ENCODE measurements around the gene CIB4.

CIB4 gene

DNA sequence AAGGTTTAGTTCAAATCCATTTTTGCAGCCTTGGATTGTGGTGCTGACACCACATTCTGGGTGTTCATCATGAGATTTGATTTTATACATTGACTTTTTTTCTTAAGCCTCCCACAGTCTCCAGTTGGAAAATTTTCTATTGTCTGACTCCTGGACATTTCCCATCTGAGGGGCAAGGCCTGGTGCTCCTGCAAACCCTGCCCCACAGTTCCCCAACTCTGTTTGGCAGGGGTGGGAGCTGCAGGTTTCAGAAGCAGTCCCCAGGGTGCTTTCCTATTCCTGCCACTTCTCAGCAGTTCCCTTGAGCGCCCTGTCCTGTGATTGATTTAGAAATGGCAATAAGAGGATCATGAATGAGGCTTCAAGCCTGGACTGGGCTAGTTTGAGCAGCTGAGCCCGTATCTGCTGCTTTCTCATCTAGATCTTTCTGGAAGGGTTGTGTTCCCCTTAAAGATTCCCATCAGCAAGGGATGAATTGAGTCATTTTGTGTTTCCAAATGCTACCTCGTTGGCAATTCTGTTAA is 77.0 kb downstream of the CIB4 start:
- no peak for DNase-seq

DNA sequence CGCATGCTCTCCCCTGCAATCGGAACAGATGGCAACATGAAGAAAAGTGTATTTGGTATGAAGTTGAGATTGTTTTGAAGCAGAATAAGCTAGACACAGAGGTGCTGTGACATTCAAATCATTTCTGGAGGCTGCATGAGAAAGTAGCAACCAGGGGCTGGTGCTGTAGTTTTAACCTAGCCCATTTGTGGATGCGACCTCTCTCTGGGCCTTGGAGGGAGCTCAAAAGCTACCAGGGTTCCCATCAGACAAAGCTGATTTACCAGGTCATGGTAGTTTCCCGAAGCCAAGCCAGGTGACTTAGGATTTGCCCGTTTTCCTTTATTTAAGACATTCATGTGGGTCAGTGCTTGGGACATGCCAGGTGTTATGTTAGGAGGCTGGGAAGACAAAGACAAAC is 77.5 kb downstream of the CIB4 start:
- DNase-seq: no peak

DNA sequence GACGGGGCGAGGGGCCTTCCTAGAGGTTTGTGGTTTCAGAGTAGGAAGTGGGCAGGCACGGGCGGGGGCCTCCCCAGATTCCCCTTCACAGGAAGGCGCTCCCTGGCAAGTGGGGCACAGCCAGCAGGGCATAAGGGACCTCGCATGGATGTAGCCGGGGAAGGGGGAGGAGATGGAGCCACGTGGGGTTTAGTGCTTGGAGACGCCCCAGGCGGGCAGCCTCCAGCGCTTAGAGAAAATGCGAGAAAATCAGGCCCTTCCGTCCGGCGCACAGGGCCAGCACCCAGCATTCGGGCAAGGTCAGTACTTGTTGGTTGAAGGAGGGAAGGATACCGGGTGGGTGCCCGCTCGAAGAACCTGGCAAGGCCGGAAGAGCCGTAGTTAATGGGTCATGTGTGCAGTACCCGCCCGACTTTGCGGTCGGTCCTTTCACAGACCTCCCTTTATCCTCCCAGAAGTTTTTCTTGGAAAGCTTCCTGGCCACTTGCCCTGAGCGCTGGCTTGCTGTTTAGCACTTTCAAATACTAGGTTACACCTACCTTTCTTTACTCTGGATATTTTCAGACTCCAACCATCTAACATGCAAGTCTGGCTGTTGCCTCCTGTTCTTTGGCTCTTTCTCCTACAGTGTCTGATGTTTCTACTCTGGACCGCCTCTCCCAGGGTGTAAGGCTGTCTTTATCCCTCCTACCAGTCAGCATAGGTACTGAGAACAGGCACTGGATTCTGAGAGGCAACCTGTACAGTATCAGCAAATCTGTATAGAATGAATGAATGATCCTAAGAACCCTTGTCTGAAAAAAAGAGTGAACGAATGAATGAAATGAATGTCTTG is 78.1 kb downstream of the CIB4 start:
- no peak for DNase-seq

DNA sequence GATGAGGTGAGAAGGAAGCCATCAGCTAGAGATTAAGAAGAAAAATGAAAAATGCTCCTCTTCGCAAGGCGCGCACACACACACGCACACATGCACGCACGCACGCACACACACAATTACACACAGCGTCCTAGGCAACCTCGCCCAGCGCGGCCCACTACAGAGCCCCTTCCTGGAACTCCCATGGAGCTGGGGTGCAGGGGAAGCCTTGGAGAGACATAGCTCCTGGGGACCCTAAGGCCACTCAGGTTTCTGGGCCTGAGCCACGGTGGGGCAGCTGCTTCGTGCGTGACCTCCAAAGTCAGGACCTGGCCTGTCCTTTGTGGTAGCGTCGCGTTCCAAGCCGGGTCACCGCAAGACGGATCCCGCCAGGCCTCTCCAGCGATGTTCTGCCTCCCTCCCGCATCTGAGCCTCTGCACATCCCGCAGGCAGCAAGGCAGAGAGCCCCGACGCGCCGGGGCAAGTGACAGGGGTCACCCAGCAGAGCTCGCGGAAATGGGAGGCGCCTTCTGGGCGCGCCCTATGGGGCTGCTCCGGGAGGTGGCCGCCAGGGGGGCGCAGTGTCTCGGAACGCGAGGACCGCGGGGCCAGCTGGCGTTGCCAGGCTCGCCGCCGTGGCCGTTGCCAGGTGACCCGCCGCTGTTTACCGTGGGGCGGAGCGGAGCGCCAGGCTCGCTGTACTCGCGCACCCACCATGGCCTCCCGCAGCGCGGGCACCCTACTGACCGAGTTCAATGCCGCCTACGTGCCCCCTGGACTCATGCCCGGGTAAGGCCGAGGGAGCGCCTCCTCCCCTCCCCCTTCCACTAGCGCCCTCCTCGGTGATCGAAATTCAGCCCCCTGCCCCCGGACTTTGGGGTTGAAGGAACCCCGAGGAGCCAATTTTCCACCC is 79.0 kb downstream of the CIB4 start:
- no peak for DNase-seq

DNA sequence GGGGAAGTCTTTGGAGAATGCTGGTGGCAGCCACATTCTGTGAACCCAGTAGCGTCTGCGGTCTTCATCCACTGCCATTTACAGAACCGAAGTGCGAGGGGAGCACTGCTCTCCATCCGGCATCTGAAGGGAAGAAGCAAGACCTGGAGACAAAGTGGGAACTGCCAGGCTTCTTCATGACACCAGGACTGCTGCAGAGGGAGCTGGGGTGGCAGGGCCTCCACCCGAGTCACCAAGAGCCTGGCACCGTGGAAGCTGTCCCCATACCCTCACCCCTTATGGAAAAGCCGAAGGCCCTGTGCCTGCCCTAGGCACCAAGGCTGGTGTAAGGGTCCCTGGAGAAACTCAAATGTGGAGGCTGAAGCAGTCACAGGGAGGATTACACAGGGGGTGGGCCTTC is 79.8 kb downstream of the CIB4 start:
- DNase-seq: no peak

DNA sequence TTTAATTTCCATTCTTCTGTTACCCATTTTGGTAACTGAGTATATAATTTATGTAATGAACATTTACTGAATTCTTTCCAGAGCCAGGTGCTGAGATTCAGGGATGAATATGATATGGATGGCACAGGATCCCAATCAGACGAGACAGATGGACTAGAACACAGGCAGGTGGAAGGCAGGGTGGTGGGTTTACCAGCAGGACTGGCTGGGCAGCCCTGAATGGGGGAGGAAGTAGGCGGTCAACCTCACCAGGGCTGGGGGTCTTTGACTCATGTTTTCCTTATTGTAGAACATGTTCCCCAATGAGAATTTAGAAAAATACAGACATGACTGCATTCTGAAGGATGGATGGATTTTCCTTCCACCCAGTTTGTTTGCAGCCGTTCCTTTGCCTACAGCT is 80.3 kb downstream of the CIB4 start:
- DNase-seq: no peak

DNA sequence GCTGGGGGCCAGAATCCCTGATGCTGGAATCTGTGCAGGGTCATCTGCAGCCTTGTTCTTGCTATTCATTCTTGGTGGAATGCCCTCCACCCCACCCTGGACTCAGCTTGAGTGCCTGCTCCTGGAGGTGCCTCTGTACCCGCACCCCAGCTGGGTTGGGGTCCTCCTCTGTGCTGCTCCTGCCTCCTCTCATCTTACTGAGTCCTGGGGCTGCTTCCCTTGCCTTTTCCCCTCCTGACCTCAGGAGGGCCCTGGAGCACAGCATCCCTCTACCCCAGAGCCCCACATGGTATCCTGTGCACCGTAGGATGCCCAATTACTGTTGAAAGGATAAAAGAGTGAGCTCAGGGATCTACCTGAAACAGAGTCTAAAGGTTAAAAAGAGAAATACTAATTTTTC is 81.6 kb downstream of the CIB4 start:
- DNase-seq: no peak

DNA sequence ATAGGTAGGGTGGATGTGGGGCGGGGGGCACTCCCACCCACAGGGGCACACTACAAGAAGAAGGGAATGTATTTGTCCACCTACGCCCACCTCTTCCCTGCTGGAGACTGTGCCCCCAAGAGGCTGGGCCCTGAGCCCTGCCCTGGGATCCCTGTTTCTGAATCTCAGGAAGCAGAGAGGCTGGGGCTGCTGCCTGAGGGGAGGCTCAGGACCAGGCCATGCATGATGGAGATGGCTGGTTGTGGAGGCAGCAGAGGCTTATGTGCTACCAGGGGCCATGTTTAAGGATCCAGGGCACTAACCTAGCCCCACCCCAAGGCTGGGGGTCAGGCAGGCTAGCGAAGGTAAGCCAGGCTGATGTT is 82.1 kb downstream of the CIB4 start:
- no peak for DNase-seq

DNA sequence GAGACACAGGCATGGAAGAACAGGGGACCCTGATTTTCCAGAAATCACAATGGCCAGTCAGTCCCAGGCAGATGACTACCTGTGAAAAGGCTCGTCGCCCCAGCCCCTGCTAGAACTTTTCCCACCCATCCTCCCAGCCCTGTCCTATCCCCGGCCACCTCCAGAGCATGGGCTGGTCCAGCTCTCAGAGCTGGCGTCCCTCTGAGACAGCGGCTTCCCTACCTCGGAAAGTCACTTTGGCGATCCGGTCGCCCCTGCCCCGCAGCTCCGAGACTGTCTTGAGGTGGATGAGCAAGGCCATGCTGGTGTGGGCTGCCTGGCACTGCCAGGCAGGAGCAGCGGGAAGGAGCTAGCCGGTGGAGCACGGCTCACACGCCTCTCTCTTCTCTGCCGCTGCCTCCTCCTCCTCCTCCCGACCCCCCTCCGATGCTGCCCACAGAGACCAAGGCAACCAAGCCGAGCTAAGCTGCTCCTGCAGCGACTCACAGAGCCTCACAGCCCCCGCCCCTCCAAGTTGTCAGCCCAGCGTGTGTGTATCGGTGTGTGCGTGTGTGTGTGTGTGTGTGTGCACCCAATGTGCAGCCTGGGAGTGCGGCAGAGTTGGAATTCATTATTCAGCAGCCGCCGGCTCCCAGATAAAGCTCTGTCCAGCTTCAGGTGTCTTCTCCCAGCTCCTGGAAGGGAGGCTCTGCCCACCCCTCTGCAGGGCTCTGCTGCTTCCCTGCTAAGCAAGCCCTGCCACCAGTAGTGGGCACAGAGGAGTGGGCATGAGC is 82.7 kb downstream of the CIB4 start:
- no peak for DNase-seq

DNA sequence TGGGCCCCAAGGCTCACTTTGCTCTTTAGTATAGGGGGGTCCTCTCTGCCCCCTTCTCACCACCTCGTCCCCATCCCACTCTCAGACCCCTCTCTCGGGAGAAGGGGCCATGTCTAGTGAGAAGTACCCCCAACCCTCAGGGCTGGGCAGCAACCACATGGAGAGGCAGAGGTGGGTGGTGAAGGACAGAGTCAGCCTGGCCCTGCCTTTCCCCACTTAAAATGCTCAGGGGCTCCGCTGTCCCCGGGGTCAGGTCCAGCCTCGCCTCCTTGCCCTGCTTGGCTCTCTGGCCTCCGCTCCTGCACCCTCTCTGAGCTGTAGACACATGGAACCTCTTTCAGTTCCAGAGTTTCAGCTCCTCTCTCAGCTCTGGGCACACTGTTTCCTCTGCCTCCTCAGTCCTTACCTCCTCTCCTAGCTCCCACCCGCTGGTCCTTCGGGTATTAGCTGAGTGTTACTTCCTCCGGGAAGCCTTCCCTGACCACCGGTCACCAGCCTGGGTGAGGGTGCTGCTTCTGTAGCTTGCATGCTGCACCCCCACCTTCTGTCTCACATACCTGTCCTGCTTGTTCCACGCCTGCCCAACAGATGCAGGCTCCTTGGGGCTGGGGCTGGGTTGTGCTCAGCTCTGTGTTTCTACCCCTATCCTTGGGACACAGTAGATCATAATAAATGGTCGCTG is 83.8 kb downstream of the CIB4 start:
- DNase-seq: no peak

DNA sequence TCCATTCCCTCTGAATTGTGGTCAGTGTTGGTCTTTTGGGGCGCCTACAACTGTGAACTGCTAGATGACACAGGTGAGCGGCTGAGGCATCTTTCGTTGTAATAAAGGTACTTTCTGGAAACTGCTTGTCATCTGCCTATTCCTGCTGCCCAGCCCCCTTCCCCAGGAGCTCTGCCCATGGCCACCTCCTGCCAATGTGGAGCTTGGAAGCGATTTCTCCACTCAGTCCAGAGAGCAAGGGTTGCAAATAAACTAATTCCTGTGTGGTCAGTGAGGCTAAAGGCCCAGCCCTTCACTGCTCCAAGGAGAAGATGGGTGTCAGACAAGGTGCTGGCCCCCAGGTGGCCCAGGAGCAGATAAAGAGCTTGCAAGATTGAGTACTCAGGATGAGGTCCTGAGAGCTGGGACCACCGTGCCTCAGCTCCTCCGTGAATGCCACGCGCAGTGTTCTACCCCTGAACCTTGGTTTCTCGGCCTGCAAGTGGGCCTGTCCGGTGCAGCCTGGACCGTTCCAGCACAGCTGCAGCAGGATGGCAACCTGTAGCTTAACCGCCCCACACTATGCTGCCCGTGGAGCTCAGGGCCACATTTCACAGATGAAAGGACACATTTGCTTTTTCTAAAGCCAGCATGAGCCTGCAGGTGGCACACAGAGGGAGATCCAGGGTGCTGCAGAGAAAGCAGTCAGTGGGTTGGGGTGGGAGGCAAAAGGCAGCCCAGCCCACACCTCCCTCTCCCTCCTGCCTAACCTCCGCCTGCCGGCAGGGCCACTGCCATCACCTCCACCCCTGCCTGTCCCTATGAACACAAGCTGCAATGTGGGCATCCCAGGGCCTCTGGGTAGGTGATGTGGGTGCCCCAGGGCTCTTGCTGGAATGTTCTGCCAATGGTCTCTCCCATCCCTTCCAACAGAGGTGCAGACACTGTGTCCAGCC is 84.6 kb downstream of the CIB4 start:
- DNase-seq: no peak

DNA sequence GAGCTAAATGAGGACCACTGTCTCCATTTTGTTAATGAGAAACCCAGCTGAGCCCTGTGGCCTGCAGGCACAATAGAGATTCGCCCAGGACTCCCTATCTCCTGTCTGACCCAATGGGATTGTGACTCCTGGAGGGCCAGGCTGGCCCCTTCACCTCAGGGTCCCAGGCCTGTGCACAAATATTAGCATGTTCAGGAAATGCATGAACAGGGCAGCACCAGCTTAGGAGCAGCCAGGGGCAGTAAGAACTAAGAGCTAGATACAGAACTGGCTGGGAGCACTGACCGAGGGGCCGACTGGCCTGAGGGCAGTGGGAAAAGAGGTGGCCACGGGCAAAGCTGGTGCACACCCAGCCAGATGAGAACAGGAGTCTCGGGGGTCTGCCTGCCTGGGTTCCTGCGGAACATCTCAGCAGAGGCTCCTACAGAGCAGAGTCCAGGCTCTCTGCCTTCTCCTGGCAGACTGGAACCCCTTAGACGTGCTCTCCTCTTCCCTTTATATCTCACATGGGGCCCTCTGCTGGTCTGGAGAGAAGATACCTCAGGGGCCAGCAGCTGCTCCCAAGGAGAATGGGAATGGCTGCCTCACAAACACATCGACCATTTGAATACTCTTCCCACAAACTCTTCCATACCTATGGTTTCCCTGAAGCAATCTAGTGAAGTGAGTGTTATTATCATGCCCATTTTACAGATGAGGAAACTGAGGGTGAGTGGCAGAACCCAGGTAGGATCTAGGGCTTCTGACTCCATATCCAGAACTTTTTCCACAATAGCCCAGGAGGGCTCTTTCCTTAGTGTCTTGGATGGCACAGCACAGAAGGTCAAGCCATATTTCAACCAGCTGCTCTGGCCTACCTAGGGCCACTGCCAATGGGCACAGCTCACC is 85.7 kb downstream of the CIB4 start:
- DNase-seq: no peak

DNA sequence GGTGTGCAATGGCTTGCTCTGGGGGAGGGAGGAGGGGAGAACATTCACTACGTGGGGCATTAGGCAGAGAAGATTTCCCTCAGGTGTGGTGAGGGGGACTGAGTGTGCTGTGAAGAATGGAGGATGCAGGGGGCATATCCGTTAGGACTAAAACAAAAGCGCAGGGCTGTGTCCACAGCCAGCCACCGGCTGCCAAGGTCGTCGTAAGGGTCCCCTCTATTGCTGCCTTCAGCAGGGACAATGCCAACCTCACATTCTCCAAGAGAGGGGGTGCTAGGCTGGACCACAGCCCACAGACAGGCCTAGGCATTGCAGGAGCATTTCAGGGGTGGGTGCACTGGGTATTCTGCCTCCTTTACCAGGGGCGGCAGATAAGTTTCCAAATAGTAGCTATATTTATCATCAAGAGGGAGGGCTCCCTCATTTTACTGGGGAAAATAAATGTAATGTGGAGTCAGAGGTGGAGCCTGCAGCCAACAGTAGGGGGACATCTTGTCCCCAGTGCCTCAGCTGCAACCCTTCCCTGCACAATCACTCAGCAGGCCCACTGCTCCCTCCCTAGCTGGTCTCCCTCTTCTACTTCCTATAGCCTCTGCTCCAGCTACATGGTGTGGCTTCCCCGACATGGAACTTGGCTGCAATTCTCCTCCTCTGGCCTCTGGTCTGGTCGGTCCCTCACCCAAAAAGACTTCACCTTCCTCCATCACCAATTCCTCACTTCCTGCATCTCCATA is 88.4 kb downstream of the CIB4 start:
- no peak for DNase-seq

DNA sequence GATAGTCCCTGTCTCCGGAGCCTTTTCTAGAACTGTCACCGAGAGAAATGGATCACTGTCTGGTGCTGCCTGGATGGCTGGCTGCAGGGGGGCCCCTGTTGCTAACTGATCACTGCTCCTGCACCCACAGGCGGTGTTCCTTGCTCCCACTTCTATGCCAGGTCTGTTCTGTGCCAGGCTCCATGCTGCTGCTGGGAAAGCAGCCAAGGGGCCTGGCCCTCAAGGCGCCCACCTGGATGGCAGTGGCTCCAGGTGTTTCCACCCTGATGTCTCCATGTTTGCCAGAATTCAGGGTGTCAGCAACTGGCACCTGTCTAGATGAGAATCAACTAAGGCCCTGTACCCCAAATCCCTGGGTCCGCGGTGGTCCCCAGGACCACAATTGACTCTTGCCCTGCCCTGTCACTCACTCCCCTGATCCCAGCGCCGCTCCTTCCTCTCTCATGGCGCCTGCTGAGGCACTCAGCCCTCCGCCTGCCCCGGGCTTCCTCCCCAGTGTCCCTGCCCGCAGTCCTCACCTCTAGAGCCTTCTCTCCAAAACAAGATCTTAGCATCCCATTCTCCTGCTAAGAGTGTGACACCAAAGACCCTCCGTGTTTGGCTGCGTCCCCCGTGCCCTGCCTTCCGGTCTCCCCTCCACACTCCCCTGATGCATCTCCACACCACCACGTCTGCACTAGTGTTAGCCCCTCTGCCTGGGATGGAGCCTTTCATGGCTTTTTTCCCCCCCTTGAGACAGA is 90.7 kb downstream of the CIB4 start:
- no peak for DNase-seq

DNA sequence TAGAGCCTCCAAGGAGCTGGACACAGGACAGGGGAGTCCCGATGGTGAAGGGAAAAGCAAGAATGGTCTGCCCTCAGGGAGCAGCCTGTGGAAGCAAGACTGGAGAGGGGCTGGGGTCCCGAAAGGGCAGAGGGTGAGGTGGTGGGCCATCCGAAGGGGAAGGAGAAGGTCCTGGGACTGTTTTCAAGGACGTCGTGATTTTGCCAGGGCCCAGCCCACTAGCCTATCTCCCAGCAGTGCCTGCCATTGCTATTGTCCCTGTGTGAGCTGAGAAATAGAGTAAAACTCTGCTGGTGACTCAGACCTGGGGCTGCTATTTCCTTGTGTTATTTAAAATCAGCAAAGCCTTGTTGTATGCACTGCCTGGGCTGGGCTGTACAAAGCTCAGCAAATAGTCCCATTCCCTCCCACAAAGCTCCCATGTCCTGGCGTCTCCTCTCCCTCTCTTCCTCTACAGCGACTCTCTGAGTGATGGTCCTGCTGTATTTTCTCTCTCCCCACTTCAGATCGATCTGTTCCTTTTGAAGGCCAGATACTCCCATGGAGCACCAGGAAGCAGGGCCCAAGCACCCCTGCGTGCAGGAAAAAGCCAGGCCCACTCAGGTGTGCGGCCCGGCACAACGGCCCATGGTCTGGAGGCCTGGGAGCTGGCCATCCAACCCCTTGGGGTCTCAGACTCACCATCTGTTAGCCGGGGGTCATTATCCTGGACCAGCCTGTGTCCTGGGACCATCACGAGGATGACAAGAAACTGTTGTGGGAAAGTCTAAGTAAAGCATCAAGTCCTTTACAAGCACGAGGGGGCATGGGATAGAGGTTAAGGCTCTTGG is 98.3 kb downstream of the CIB4 start:
- DNase-seq: no peak

DNA sequence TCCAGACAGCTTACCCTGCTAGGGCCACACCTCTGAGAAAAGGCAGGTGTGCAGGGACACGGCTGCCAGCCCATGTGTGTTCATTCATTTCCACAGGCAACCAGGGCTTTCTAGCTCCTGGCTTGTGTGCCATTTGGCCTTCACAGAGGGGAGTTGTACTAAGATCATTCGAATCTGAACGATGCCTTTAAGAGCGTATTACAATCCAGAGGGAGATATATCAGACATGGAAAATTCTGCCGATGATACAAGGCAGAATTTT is 99.0 kb downstream of the CIB4 start:
- no peak for DNase-seq

DNA sequence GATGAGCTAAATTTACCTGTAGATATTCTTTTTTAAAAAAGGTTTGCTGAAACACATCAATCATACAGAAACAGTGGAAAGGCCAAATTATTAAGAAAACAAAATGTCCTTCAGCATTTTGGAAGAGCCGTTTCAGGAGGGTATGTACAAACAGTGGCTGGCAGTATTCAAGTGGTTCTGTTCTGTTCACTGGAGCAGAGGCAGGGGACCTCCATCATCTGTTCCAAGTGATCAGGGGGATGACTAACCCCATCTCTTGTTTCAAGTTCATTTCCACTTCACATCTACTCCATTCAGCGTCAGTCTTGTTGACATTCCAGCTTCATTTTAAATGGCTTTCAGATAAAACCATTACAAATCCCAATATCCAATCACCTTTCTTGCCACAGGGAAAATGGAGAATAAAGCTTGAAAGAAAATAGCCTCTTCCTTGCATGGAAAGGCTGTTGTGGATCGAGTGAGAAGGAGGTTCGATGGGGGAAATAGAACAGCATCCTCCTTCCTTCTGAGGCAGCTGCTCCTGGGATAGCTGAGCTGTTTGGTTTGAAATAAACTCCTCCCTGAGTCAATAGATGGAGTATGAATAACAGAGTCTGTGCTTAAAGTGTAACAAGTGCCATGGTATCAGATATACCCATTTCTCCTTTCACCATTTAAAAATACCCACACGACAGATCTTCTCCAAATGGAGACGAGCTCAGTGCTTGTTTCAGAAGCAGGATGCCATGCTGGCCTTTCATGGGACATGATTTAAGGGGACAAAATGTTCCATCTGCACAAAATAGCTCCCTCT is 99.6 kb downstream of the CIB4 start:
- DNase-seq: no peak

Measured in cortex of kidney (tissue), 1 donor.